GM21825 (cell line): Measurements from ENCODE around the gene TRPV3.

ENCODE experiments used
- ATAC-seq: cut with Tn5 transposase; IDR thresholded peaks from one replicate; pipeline ENCODE4 v1.9.1; 2021; ENCODE audit warnings: mild to moderate bottlenecking, moderate library complexity; ENCODE audit not compliant: unreplicated experiment

Gene TRPV3

GRCh38 chr17:3547628-3548027, 10.0 kb downstream of the TRPV3 start:
- no peak for ATAC-seq

GRCh38 chr17:3546997-3547396, 10.6 kb downstream of the TRPV3 start:
- ATAC-seq, result no peak

- no peak for ATAC-seq
Observed at GRCh38 chr17:3546521-3546920, 11.1 kb downstream of the TRPV3 start.

- no peak for ATAC-seq
Observed at GRCh38 chr17:3545151-3545550, 12.5 kb downstream of the TRPV3 start.

- no peak for ATAC-seq
Observed at GRCh38 chr17:3544365-3544764, 13.2 kb downstream of the TRPV3 start.

GRCh38 chr17:3543453-3543852, 14.2 kb downstream of the TRPV3 start:
- no peak for ATAC-seq

- no peak for ATAC-seq
Observed at GRCh38 chr17:3542410-3543088, 15.1 kb downstream of the TRPV3 start.

- ATAC-seq, result no peak
Observed at GRCh38 chr17:3539881-3540540, 17.6 kb downstream of the TRPV3 start.

- ATAC-seq, result no peak
Observed at GRCh38 chr17:3536716-3537115, 20.9 kb downstream of the TRPV3 start.

- ATAC-seq, result no peak
Observed at GRCh38 chr17:3535253-3535995, 22.2 kb downstream of the TRPV3 start.

- no peak for ATAC-seq
Observed at GRCh38 chr17:3534881-3535252, 22.7 kb downstream of the TRPV3 start.

GRCh38 chr17:3533752-3534151, 23.9 kb downstream of the TRPV3 start:
- no peak for ATAC-seq

GRCh38 chr17:3532859-3533142, 24.8 kb downstream of the TRPV3 start:
- ATAC-seq, result no peak

- no peak for ATAC-seq
Observed at GRCh38 chr17:3532106-3532858, 25.3 kb downstream of the TRPV3 start.

GRCh38 chr17:3531266-3532101, 26.1 kb downstream of the TRPV3 start:
- ATAC-seq, result no peak

GRCh38 chr17:3529817-3530741, 27.5 kb downstream of the TRPV3 start:
- no peak for ATAC-seq

- no peak for ATAC-seq
Observed at GRCh38 chr17:3528880-3529511, 28.6 kb downstream of the TRPV3 start.

- ATAC-seq, result no peak
Observed at GRCh38 chr17:3528403-3528851, 29.2 kb downstream of the TRPV3 start.

GRCh38 chr17:3527896-3528295, 29.7 kb downstream of the TRPV3 start:
- no peak for ATAC-seq
